ENCODE measurements around the gene EVC.
"Not testable (repeated sequence)": the region's sequence is repeated elsewhere in the genome, so short reads cannot be mapped to it uniquely, and the experiment has no call there.

EVC gene

DNA sequence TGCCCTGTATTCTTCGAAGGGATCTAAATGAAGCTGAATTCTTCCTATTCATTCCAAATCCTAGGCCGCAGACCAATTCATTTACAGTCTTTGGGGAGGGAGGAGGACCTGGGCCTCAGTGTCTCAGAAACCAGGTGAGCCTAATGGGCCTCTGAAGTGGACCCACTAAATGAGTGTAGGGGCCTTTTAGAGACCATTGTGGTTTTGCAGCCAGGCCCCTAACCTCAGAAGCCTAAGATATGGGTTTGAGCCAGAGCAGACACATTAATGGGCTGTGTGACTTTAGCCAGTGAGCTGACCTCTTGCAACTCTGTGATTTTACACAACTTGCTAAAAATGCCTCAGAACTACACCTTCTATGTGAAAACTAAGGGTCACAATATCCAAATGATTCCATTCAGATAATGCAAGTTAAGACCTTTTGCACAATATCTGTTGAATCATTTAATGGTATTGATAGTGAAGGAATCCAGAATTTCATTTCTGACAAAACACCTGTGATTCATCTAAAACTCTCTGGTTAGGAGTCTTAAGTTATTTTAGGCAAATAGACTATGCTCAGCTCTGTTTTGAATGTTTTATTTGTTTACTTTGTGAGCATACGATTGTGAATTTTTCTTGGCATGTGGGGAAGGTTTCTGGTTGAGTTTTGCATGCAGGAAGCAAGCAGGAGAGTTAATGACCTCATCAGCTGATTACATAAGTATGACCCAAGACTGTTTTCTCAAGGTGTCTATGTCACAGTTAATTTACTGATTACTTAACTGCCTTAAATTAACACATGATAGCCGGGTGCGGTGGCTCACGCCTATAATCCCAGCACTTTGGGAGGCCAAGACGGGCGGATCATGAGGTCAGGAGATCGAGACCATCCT, 75.0 kb downstream of the EVC start:
- DNase-seq (ENCODE audit: low read depth in 2 of 2) = no peak

DNA sequence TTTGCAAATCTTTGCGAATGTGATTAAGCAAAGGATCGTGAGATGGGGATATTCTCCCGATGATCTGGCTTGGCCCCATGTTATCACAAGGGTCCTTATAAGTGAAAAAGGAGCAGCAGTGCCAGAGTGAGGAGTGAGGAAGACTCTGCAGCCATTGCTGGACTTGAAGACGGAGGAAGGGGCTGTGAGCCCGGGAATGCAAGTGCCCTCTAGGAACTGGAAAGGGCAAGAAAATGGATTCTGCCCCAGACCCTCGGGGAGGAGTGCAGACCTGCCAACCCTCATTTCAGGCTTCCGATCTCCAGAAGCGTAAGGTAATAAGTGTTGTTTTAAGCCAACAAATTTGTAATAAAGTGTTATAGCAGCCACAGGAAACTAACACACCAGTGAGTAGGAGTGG, 76.3 kb downstream of the EVC start:
- DNase-seq (ENCODE audit: low read depth in 2 of 2) = no peak

DNA sequence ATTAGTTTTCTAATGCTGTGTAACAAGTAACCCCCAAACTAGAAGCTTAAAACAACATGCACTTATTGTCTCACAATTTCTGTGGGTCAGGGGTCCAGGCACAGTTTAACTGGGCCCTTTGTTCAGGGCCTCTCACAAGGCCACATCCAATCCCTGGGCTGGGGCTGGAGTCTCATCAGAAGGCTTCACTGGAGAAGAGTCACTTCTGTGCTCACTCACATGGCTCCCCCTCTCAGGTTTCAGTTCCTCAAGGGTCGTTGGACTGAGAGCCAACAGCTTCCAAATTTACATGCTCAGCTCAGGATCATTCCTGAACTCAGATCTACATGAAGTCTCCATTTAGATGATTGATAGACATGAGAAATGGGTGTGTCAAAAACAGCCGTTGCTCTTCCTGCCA, 77.1 kb downstream of the EVC start:
- DNase-seq (ENCODE audit: low read depth in 2 of 2) = no peak

DNA sequence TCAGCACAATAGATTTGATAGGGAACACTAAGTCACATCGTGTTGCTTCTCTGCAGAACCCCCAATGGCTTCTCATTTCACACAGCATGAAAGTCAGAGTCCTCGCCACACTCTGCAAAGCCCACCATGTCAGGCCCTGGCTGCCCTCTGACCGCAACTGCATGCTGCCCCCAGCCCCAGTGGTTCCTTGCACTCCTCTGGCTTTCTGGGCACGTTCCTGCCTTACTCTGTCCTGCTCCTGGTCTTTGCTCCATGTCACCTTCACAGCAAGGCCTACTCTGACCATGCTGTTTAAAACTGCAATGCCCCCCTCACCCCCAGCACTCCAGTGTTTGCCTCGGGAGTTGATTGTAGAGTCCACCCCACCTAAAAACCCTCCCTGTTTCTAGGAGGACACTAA, 78.1 kb downstream of the EVC start:
- DNase-seq (ENCODE audit: low read depth in 2 of 2) = no peak

DNA sequence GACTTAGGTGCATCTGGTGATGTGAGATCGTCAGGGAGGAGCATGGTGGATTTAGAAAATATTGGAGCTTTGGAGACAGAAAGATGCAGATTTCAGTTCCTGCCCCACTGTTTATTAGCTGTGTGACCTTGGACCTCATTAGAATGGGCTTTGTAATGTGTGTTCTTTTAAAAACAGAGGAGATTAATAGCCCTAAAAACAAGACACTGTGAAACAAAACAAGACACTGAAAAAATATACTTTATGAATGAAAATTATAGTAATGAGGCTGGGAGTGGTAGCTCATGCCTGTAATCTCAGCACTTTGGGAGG, 79.5 kb downstream of the EVC start:
- DNase-seq (ENCODE audit: low read depth in 2 of 2) = no peak

DNA sequence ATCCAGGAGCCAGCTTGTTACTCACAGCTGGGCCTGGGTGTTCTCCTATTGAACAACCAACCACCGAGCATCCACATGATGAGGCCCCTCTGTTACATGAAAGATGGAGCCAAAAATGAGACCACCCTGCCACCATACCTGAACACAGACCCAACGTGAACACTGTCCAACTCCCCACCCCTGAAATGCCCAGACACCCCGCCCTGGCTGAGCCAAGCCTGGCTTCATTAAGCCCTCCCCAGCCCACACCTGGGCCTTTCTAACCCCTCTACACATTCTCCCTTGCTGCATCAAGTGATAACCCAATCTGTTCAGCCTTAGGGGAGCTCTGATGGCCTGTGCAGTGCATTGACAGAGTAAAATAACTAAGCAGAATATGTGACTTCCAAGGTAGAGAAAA, 80.7 kb downstream of the EVC start:
- no peak for DNase-seq (ENCODE audit: low read depth in 2 of 2)

DNA sequence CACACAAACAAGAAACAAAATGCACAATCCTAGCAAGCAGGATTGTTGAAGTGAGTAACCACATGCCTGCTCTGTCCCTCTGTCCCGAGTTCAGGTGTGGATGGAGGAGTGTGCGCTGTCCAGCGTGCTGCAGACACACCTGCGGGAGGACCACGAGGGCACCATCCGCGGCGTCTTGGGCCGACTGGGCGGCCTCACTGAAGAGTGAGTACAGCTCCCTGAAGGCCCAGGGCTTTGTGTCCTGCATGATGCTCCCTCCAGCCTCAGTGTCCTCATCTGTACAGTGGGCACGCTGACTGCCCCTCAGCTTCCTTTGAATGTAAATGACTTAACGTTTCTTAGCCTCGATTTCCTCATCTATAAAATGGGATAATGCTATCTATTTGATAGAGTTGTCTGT, 82.5 kb downstream of the EVC start:
- DNase-seq (ENCODE audit: low read depth in 2 of 2) = no peak

DNA sequence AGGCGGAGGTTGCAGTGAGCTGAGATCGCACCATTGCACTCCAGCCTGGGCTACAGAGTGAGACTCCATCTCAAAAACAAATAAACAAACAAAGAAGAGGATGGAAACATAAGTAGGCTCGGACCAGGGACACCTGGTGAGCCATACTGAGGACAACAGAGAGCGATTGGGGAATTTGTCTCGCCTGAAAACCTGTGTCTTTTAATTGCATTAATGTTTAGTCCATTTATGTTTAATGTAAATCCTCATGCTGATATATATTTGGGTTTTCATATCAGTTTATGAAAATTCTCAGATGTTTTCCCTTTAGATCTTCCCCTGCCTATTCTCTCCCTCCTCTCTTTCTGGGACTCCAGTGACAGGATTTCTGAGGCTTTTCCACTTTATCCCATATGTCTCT, 84.6 kb downstream of the EVC start:
- DNase-seq (ENCODE audit: low read depth in 2 of 2) = no peak

DNA sequence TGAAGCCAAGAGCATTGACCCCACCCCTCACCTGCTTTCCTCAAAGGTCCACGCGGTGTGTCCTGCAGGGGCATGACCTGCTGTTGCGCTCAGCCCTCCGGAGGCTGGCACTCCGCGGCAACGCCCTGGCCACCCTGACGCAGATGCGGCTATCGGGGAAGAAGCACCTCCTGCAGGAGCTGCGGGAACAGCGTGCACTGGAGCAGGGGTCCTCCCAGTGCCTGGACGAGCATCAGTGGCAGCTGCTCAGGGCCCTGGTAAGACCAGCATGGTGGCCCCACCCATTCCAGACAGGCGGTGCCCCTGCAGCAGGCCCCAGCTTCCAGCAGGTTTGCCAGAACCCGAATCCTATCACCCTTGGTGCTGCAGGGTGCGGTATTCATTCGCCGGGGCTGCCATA, 86.0 kb downstream of the EVC start:
- DNase-seq (ENCODE audit: low read depth in 2 of 2) = no peak

DNA sequence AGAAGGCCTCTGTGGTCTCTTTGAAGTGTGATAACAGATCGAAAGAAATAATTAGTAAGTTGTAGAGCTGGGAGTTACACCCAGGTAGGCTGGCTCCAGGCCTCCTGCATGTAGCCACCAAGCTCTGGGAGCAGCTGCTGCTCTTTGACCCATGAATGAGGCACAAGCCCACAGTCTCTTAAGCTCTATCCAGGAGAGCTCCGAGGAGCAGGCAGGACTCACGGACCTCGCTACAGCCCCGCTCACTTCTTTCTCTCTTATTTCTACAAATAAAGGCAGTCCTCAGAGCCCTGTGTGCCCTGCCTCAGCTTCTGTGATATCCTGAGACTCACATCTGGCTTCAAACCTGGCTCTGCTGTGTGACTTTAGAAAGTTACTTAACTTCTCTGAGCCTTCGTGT, 86.9 kb downstream of the EVC start:
- DNase-seq (ENCODE audit: low read depth in 2 of 2) = no peak

DNA sequence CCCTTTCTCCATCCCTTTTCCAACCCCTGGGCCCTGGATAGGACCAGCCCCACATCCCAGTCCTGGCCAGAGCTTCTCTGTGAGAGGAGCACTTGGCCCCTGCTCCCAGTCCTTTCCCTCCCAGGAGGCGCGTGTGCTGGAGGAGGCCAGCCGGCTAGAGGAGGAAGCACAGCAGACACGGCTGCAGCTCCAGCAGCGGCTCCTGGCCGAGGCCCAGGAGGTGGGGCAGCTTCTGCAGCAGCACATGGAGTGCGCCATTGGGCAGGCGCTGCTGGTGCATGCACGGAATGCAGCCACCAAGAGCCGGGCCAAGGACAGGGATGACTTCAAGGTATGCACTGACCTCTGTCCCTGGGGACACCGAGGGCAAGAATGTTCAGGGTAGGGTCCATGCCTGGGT, 87.5 kb downstream of the EVC start:
- no peak for DNase-seq (ENCODE audit: low read depth in 2 of 2)

DNA sequence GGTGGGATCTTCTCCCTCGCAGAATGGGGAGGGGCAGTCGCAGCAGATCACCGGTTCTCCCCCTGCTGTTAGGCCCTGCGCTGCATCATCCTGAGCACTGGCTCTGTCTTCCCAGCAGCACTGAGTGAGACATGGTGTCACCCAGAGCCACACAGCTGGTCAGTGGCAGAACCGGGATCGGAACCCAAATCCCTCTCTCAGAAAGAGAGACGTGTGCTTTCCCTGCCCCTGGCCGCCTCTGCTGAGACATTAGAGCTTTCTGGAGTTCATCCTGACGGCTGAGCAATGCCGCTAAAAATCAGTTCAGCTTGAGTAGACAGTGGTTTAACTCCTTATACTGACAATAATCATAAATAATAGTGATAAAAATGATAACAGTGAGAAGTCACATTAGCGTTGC, 87.9 kb downstream of the EVC start:
- no peak for DNase-seq (ENCODE audit: low read depth in 2 of 2)

DNA sequence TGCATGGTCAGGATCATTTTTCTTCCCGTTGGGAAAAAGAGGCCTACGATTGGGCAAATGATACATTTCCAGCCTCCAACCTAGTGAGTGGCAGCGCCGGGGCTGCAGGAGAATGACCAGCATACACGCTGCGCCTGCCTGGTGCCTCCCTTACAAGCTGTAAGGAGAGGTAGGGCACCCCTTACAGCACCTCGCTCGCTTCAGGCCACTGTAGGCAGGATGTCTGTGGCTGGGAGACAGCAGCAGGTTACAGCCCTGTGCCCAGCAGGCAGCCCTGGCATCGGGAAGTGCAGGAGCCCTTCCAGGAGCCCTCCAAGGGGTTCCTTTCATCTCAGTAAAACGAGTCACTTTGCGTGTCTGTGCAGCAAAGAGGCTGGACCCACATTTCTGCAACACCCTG, 88.4 kb downstream of the EVC start:
- no peak for DNase-seq (ENCODE audit: low read depth in 2 of 2)

DNA sequence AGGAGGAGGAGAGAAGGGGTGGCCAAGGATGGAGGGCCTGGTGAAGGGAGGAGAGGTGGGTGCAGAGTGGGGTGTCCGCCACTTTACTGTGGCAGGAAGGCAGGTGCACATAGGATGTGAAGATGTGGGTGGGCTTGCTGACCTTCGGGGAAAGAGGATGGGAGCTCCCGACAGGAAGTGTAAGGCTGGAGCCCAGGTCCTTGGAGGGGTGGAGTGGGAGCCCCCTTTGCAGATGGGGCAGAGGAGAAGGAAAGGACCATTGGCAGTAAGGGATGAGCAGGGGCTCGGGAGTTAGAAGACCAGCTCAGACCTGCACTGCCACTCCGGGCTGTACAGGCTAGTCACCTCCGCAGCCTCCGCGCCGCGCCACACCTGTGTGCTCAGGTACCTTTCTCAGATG, 89.5 kb downstream of the EVC start:
- no peak for DNase-seq (ENCODE audit: low read depth in 2 of 2)

DNA sequence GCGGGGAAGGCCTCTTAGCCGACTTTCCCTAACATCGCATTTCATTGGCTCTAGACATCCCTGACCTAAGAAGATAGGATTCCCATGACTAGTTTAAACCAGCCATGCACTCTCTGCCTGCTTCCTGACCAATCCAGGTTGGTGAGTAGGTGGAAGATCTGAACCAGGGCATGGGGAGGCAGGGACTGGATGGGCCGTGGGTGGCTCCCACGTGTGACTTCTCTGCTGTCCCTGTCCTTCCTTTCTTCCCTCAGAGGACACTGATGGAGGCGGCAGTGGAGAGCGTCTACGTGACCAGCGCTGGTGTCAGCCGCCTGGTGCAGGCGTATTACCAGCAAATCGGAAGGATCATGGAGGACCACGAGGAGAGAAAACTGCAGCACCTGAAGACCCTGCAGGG, 90.7 kb downstream of the EVC start:
- DNase-seq (ENCODE audit: low read depth in 2 of 2) = no peak

DNA sequence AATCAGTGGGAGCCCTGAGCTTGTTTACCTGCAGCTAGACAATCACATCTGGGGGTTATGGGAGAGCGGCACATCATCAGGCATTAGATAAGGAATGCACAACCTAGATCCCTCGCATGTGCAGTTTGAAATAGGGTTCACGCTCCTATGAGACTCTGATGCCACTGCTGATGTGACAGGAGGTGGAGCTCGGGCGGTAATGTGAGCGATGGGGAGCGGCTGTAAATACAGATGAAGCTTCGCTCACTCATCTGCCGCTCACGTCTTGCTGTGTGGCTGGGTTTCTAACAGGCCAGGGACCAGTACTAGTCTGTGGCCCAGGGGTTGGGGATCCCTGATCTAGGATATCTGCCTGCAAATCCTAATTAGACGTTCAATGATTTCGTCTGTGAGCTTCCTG, 91.6 kb downstream of the EVC start:
- DNase-seq (ENCODE audit: low read depth in 2 of 2) = no peak

DNA sequence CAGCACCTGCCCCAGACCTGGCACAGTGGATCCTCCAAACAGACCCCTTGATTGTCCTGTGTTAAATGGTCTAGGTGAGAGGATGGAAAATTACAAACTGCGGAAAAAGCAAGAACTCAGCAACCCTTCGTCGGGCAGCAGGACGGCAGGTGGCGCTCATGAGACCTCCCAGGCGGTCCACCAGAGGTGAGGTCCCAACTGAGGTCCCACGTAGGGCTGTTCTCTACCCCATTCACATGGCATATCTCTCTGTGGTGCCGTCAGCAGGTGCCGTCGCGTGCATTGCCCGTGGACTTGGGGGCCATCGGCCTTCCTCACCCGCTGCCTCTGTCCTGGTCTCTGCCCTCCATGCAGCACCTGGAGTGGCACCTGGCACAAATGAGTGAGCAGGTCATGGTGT, 93.7 kb downstream of the EVC start:
- DNase-seq (ENCODE audit: low read depth in 2 of 2) = no peak

DNA sequence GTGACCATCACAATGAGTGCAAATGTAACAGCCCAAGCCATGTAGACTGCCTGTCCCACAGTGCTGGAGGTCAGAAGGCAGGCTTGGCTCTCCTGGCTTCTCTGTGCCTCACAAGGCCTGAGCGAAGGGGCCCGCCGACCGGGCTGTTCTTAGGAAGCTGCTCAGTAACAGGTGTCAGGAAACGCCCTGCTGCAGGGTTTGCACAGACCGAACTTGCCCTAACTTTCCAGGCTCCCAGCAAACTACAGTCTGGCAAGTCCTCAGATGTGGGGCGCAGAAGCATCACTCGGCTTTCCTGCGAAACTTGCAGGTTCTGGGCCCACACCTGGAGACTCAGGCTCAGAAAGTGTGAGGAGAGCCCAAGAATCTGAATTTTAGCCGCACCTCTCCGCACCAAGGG, 94.3 kb downstream of the EVC start:
- DNase-seq (ENCODE audit: low read depth in 2 of 2) = no peak

DNA sequence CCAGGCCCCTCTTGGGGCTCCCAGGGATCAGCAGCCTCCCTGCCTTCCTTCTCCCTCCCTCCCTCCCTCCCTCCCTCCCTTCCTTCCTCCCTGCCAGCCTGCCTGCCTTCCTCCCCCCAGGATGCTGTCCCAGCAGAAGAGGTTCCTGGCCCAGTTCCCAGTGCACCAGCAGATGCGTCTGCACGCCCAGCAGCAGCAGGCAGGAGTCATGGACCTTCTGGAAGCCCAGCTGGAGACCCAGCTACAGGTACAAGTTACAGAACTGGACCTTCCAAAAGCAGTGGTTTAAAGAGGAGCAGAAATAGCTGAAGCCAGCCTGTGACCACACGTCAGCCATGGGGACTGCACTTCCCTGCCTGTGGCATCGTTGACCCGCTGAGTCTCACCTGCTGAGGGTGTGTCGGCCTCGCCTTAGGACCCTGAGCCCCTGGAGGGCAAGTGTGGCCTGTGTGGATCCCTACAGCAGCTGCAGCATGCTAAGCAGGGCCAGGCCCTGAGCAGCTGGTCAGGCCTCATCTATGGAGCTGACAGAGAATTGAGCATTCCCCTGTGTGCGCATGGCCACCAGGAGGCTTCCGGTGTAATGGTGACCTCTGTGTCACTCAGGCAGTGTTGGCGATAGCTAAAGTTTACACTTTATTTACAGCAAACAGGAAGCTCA, 97.2 kb downstream of the EVC start:
- DNase-seq (ENCODE audit: low read depth in 2 of 2) = no peak

DNA sequence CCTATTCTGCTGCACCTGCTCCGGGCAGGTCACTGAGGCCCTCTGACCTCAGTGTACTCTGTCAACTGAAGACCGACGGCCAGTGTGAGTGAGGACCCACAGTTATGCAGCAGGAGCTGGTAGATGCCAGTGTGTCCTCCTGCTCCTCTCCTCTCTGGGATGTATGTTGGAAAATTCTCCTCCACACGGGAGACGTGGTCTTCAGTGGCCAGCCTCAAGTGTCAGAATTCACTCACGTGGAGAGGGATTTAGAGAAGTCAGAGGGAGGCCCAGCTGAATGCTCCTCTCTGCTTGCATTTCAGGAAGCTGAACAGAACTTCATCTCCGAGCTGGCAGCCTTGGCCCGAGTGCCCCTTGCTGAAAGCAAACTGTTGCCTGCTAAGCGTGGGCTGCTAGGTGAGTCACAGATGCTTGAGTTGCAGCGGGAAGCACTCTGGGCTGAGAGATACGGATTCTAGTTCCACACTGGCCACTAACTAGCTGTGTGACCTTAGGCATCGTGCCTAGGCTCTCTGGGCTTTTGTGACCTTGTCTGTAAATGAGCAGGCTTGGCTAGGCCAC, 98.3 kb downstream of the EVC start:
- no peak for DNase-seq (ENCODE audit: low read depth in 2 of 2)

DNA sequence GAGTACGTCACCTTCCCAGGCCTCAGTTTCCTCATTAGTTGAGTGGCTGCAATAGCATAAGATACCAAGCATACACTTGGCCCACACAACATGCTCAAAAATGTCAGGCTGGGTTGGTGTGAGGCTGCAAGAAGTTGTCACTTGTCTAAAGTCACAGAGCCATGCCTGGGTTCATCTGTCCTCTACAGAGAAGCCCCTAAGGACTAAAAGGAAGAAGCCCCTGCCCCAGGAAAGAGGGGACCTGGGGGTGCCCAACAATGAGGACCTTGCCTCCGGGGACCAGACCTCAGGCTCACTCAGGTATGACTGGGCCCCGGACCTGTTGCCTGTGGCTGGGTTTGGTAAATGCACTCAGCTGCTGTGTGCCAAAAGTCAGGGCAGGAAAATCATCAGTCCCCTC, 99.2 kb downstream of the EVC start:
- no peak for DNase-seq (ENCODE audit: low read depth in 2 of 2)

DNA sequence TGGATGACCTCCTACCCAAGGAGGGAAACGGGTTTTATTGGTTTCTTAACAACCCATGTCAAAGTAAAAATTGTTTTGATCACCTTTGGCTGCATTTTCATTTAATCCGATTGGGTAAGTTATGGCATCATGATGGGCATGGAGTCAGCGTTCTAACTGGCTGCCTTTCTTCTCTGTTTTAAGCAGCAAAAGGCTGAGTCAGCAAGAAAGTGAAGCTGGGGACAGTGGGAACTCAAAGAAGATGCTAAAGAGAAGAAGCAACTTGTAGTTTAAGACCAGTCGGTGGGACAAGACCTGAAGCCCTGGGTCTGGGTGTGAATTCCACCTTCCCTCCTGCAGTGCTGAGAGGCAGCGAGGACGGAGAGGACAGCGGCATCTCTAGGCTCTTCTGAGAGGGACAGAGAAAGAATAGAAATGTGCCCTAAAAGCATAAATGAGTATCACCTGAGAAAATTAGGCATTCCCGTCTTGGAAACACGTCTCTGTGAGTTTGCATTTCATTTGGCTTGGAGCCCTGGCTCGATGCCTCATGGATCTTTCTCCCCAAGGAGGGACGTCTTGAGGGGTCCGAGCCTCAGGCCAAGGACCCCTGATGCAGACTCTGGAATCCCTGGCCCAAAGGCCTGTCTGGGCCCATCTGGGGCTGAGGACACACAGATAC, 99.9 kb downstream of the EVC start:
- no peak for DNase-seq (ENCODE audit: low read depth in 2 of 2)

DNA sequence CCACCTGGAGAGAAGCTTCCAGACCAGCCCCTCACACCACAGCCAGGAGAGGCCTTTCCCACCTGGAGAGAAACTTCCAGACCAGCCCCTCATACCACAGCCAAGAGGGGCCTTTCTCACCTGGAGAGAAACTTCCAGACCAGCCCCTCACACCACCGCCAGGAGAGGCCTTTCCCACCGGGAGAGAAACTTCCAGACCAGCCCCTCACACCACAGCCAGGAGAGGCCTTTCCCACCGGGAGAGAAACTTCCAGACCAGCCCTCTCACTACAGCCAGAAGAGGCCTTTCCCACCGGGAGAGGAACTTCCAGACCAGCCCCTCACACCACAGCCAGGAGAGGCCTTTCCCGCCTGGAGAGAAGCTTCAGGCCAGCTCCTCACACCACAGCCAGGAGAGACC, 101.1 kb downstream of the EVC start:
- DNase-seq (ENCODE audit: low read depth in 2 of 2) = not testable (repeated sequence)

Measured in stimulated activated CD4-positive, alpha-beta T cell treated with anti-CD3 and anti-CD28 coated beads, Interleukin-15, amount 100 ng/mL, for 48 hours (primary cell).